ENCODE results near the gene COX8C.

GRCh38 chr14:93346926-93347721, at the start of gene COX8C:
- TF ChIP-seq CTCF (IDR thresholded peaks at IDR 0.05; ENCODE audit: low read depth, low read length, missing input control) (no peak), ZBTB33 (IDR thresholded peaks at IDR 0.05) (no peak), GABPA (IDR thresholded peaks at IDR 0.05 in 1 of 2, conservative IDR thresholded peaks at IDR 0.05 in 1 of 2) (no peak), TAF1 (conservative IDR thresholded peaks at IDR 0.05) (no peak), MAX (IDR thresholded peaks at IDR 0.05) (no peak), YY1 (IDR thresholded peaks at IDR 0.05) (no peak), EGR1 (IDR thresholded peaks at IDR 0.05; ENCODE audit: low read depth in 2 of 2) (no peak), REST (IDR thresholded peaks at IDR 0.05) (no peak), JUND (IDR thresholded peaks at IDR 0.05) (no peak)

Measured in liver (tissue), 3 donors.